Neutrophil (primary cell): Measurements from ENCODE around the gene TMTC2.

Experiments
- H3K27ac ChIP-seq: fragments of 200-600 bp; sonication (generic); 2 replicates; pipeline ENCODE4 v1.5.1; 2016; ENCODE audit warnings: mild to moderate bottlenecking, moderate library complexity
- H3K27me3 ChIP-seq: fragments of 200-600 bp; sonication (generic); 2 replicates; pipeline ENCODE4 v1.6.0; 2016; ENCODE audit warnings: mild to moderate bottlenecking
- H3K36me3 ChIP-seq: fragments of 200-600 bp; sonication (generic); 2 replicates; pipeline ENCODE4 v1.5.1; 2017
- H3K4me1 ChIP-seq, 2 experiments: fragments of 200-600 bp in 1 of 2; sonication (generic) in 1 of 2; 1 replicate in 1 of 2; 2 replicates in 1 of 2; pipeline versions ENCODE4 v1.5.1 to v1.6.1; 2013 to 2016; ENCODE audit warnings: low read depth in 1 of 2, low read length in 1 of 2, mild to moderate bottlenecking in 1 of 2, moderate library complexity in 1 of 2; ENCODE audit not compliant: control insufficient read depth in 1 of 2, insufficient read depth in 1 of 2
- H3K4me3 ChIP-seq, 2 experiments: fragments of 200-600 bp in 1 of 2; sonication (generic) in 1 of 2; 1 replicate in 1 of 2; 2 replicates in 1 of 2; pipeline ENCODE4 v1.5.1; 2013 to 2016; ENCODE audit warnings: low read depth in 1 of 2, low read length in 1 of 2, mild to moderate bottlenecking in 1 of 2, moderate library complexity in 1 of 2
- H3K9me3 ChIP-seq: fragments of 200-600 bp; sonication (generic); 2 replicates; pipeline ENCODE4 v1.5.1; 2016
- TF ChIP-seq, protein P1 (sequence below): fragments of 200-600 bp; sonication (generic); IDR thresholded peaks from 2 replicates; pipeline ENCODE4 v1.5.1; 2016; ENCODE audit warnings: antibody characterized with exemption

The TMTC2 gene

DNA sequence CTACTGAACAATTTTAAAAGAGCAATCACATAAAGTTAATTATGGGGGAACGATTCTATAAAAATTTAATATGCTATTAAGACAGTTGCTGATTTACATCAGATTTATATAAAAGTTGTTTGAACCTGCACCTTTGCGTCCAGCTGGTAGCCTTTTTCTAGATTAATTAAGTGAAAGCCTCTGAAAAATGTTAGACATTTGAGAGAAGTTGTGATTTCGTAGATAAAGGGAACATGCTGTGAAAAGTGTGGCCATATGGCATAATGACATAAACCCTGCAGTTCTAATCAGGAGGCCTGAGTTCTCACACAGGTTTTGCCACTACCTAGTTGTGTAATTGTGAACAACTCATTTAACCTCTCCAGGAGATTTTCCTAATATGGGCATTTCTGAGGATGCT lies 187.2 kb downstream of the TMTC2 start:
- no peak overlapping the region for H3K4me3 ChIP-seq
- TF ChIP-seq, protein P1, sequence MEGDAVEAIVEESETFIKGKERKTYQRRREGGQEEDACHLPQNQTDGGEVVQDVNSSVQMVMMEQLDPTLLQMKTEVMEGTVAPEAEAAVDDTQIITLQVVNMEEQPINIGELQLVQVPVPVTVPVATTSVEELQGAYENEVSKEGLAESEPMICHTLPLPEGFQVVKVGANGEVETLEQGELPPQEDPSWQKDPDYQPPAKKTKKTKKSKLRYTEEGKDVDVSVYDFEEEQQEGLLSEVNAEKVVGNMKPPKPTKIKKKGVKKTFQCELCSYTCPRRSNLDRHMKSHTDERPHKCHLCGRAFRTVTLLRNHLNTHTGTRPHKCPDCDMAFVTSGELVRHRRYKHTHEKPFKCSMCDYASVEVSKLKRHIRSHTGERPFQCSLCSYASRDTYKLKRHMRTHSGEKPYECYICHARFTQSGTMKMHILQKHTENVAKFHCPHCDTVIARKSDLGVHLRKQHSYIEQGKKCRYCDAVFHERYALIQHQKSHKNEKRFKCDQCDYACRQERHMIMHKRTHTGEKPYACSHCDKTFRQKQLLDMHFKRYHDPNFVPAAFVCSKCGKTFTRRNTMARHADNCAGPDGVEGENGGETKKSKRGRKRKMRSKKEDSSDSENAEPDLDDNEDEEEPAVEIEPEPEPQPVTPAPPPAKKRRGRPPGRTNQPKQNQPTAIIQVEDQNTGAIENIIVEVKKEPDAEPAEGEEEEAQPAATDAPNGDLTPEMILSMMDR: no peak
- H3K9me3 ChIP-seq: no peaks in the 10 kb centered on the region
- no peaks in the 10 kb centered on the region for H3K27me3 ChIP-seq
- H3K36me3 ChIP-seq: no peaks in the 10 kb centered on the region
- no peaks in the 10 kb centered on the region for H3K4me1 ChIP-seq
- H3K27ac ChIP-seq: no peak overlapping the region

DNA sequence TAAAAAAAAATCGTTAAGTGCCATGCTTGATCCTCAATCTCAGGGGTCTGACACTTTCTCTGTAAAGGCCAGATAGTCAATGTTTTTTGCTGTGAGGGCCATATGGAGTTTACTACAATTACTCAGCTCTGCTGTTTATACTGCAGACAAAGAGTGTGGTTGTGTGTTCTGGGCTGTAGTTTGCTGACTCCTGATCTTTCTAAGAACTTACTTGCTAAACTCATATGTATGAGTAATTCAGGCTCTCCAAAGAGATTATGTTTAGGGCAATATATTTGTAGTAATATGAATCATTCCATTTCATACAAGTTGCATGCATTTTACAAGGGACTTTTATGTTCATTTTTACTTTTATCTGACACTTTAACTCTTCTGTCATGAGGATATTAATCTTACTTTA lies 188.2 kb downstream of the TMTC2 start:
- Histone ChIP-seq H3K27me3 (no peaks in the 10 kb centered on the region), H3K9me3 (no peaks in the 10 kb centered on the region), H3K36me3 (no peaks in the 10 kb centered on the region), H3K4me1 (no peaks in the 10 kb centered on the region), H3K4me3 (no peak overlapping the region), H3K27ac (no peak overlapping the region)
- TF ChIP-seq, protein P1: no peak

DNA sequence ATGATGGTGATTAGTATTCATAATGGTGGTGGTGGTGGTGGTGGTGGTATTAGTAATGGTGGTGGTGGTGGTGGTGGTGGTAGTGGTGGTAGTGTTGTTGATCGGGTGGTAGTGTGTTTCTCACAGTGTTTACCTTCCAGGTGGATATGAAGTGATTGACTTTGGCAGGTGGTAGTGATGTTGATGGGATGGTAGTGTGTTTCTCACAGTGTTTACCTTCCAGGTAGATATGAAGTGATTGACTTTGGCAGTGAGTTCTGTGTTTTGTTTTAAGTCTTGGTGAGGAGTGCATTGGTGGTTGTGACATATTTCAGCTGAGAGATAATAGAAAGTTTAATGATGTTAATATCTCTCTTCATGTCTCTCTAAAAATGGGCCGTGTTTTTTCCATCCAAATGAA lies 189.4 kb downstream of the TMTC2 start:
- H3K27ac ChIP-seq: no peak overlapping the region
- no peaks in the 10 kb centered on the region for H3K27me3 ChIP-seq
- H3K9me3 ChIP-seq: no peaks in the 10 kb centered on the region
- TF ChIP-seq, protein P1: no peak
- no peaks in the 10 kb centered on the region for H3K36me3 ChIP-seq
- no peaks in the 10 kb centered on the region for H3K4me1 ChIP-seq
- H3K4me3 ChIP-seq: no peak overlapping the region

DNA sequence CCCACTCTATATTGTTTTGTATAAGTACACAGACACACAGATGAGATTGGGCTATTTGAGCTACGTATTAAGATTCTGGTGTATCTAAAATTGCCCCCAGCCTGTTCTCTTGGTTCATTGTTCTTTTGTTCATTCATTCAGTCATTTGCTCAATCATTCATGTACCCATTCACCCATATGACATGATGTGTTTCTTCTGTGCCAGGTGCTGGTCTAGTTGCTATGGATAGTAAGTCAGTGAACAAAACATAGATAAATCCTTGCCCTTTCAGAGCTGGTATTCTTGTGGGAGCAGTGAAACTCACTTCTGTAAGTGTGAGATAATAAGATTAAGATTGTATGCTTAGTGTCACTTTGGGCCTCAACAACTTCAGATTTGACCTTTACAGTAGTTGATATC lies 191.3 kb downstream of the TMTC2 start:
- Histone ChIP-seq H3K36me3 (no peaks in the 10 kb centered on the region), H3K27me3 (no peaks in the 10 kb centered on the region), H3K9me3 (no peaks in the 10 kb centered on the region), H3K4me3 (no peak overlapping the region), H3K27ac (no peak overlapping the region), H3K4me1 (peaks cover 0 to 3% of the 10 kb centered on the region in 2 experiments)
- TF ChIP-seq, protein P1: no peak

DNA sequence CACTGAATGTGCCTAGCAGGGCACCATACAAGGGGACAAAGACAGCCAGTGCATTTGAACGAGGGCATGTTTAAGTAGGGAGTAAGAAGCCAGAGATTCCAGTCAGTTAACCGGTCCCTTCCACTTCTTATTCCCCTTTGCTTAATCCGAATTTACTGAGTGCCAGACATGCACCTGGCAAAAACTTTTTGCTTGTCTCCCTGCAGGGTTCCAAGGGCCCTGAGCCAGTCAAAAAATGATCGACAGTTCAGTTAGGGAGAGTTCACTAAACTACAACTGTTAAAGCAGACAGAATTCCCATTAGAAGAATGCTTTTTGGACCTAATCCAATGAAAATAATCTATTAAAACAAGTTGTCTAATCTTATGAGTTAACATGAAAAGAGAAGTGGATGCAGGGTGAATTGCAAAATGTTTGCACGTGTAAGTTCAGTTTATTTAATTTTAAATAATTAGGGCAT lies 193.8 kb downstream of the TMTC2 start:
- TF ChIP-seq, protein P1: no peak
- H3K9me3 ChIP-seq: no peaks in the 10 kb centered on the region

More for the DNA sequence above, 193.8 kb downstream of the TMTC2 start:
- Histone ChIP-seq H3K4me3 (no peak overlapping the region), H3K27ac (no peak overlapping the region), H3K36me3 (no peaks in the 10 kb centered on the region), H3K4me1 (peaks cover 0 to 3% of the 10 kb centered on the region in 2 experiments), H3K27me3 (no peaks in the 10 kb centered on the region)
